ENCODE measurements around the gene BCAR3.
"Not testable (repeated sequence)": the region's sequence is repeated elsewhere in the genome, so short reads cannot be mapped to it uniquely, and the experiment has no call there.

BCAR3 gene

DNA sequence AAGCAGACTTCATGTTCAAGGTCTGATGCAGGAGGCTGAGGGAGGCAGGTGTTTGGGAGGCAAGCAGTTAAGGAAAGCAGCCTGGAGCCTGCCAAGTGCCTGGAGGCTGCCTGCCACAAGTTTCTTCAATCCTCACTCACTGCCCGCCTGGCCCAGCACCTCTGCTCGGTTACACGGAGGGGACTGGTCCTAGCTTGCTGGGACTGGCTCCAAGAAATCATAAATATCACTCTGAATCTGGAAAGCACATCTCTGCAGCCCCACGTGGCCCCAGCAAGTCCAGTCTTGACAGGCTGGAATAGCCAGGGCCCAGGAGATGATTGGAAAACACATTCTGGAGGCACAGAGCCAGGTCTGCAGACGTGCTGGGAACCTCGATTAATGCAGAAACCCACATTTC, 83.9 kb downstream of the BCAR3 start:
- no peak for DNase-seq (ENCODE audit: low read depth in 2 of 2)

- DNase-seq (ENCODE audit: low read depth in 2 of 2) = no peak
Measured at GRCh38 chr1:93596329-93597089, 85.1 kb downstream of the BCAR3 start.

GRCh38 chr1:93595743-93596142, 85.9 kb downstream of the BCAR3 start:
- DNase-seq (ENCODE audit: low read depth in 2 of 2) = no peak

DNA sequence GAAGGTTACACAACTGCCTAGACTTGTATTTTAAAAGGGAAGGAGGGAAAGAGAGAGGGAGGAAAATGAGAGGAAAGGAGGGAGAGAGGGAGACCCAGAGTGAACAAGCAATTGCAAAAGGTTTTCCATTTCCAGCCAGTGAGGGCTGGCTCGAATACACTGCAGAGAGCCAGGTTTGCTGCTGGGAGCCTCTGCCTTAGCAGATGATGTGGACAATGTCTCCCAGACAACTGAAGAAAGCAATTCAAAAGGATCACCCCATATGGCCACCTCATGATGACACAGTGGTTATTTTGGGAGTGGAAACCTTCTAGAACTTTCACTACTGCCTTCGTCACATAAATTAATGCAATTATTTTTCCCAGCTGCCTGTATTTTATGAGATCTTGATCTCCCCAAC, 86.4 kb downstream of the BCAR3 start:
- no peak for DNase-seq (ENCODE audit: low read depth in 2 of 2)

DNA sequence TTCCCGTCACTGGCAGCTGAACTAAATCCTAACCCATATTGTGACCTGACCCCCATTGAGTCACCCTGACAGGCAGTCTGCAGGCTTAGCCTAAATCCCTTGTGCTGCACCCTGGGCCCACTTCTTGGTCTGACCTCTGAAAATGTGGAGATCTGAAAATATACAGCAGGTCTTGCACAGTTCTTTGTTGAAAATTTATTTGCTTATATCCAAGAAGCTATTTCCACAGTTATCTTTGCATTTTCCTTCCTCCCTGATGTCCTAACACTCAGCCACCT, 87.1 kb downstream of the BCAR3 start:
- no peak for DNase-seq (ENCODE audit: low read depth in 2 of 2)

DNA sequence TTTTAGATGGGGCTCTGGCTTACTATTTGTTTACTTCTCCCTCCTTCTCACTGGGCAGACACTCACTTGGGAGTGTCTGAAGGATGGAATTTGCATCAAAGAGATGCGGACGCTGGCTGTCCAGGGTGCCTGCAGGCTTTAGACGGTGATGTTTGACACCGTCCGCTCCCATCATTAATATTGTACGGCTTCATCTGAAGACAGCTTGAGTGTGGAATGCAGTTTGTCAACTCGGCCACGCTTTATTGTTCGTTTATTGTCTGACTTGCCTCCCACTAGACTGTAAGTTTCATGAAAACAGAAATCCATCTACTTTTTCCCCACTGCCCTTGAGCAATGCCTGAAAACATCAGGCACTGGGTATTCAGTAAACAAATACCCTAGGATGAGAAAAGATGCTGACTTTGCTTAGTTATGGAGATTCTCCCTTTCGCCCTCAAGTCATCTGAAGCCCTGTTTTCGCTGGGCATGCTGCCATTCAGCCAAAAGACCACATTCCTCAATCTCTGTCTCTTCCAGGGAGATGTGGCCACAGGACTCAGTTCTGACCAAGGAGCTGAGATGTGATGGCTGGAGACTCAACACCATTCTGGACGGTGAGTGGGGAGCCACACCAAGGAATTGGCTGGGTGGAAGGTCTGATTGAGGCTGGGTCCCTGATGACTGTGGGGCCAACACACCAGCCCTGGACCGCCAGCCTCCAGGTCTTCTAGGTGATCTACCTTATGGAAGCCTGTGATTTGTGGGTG, 87.6 kb downstream of the BCAR3 start:
- no peak for DNase-seq (ENCODE audit: low read depth in 2 of 2)

DNA sequence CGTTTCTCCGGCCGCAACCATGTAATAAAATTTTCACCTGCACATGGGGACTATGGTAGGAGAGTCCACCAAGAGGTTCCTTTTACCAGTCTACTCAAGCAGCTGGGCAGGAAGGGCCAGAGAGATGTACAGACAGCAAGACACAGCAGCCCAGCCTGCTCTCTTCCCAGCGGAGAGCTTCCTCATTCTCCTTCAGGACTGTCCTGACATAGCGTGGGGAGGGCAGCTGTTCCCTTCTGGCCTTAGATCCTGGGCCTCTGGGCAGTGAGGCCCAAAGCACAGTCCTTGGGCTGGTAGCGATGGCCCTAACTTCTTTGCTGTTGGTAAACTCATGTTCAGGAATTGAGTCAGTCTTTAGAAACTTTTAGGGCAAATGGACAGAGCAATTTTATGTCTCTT, 89.1 kb downstream of the BCAR3 start:
- no peak for DNase-seq (ENCODE audit: low read depth in 2 of 2)

DNA sequence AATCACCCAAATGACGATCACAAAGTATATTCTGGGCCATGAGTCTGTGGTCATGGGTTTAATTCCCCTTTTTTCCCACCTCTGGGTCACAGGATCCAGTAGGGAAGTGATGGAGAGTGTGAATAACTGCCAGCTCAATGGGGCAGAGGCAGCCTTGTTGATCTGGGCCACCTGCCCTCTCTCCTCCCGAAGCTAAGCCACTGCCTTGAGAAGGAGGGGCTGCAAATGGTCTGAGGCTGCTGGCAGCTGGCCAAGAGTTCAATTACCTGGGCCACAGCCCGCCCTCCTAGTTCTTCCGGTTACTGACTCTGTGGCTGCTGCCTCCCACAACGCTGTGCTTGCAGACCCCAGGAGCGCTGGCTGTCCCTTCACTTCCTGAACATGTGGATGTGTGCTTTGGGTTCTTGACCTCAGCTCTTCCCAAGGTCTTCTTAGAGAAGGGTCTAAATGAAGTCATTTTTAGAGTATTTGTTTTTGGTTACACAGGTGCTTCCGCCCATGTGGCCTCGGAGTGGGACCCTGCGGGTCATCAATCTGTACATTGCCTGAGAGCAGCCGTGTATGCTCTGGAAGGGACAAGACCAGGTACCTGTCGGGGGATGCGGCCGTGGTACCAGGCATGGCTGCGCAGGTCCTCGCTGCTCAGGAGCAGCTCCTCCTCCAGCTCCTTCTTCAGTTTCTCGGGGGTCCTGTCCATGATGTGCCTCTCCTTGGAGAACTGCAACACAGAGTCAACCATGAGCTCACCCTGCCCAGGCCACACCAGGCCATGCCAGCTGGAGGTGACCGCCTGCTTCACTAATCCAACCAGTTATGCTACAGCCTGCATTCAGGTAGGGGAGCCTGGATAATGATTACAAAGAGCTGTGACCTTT, 89.7 kb downstream of the BCAR3 start:
- DNase-seq (ENCODE audit: low read depth in 2 of 2) = no peak

- DNase-seq (ENCODE audit: low read depth in 2 of 2) = not testable (repeated sequence)
Measured at GRCh38 chr1:93591291-93591675, 90.4 kb downstream of the BCAR3 start.

DNA sequence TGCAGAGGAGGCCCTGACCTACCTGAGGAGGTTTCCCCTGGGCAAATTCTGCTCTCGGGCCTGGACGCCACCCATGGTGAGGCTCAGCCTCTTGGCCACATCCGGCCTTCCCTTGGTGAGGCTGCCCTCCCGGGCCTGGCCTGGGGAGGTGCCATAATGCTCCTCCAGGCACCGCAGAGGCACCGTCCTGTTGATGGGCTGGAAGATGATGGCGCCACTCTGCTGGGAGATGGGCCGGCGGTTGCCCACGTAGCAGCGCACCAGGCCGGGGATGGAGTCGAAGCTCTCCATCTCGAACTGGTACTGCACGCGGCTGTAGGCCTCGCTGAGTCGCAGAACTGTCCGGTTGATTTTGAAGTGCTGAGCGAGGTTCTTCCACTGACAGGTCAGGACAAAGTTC, 92.7 kb downstream of the BCAR3 start:
- DNase-seq (ENCODE audit: low read depth in 2 of 2) = no peak

DNA sequence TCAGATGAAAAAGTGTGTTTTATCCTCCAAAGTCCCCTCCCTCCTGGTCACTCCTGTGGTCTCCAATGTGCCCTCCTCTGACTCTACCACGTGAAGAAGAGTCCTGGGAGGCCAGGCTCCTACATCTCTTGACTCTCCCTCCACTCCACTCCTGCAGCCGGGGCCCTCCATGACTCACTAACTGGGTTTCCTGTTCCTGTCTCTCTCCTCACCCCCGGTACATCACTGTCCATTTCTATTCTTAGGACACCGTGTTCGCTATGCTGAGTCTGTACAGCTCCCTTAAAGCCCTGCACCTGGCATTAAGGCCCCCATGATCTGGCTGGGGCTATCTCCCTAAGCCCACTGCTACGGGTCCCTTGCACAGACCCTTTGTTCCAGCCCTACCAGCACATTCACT, 93.4 kb downstream of the BCAR3 start:
- DNase-seq (ENCODE audit: low read depth in 2 of 2) = no peak

DNA sequence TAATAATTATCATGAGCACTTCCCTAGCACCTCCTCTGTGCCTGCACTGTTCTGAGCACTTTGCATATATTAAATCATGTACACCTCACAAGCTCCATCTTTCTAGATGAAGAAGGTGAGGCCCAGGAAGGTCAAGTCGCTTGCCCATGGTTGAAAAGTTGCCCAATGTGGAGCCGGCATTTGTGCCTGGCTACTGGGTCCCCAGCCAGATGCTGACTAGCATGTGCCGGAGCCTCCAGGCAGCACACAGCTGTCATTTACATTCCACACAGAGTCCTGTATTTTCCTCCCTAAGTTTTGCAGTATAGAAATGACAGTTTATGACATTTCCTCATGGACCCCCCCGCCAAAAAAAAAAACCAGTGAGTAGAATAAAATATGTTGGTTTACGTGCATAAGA, 94.3 kb downstream of the BCAR3 start:
- DNase-seq (ENCODE audit: low read depth in 2 of 2) = no peak

- no peak for DNase-seq (ENCODE audit: low read depth in 2 of 2)
Measured at GRCh38 chr1:93585059-93585966, 96.3 kb downstream of the BCAR3 start.

- DNase-seq (ENCODE audit: low read depth in 2 of 2) = no peak
Measured at GRCh38 chr1:93584261-93585003, 97.2 kb downstream of the BCAR3 start.

DNA sequence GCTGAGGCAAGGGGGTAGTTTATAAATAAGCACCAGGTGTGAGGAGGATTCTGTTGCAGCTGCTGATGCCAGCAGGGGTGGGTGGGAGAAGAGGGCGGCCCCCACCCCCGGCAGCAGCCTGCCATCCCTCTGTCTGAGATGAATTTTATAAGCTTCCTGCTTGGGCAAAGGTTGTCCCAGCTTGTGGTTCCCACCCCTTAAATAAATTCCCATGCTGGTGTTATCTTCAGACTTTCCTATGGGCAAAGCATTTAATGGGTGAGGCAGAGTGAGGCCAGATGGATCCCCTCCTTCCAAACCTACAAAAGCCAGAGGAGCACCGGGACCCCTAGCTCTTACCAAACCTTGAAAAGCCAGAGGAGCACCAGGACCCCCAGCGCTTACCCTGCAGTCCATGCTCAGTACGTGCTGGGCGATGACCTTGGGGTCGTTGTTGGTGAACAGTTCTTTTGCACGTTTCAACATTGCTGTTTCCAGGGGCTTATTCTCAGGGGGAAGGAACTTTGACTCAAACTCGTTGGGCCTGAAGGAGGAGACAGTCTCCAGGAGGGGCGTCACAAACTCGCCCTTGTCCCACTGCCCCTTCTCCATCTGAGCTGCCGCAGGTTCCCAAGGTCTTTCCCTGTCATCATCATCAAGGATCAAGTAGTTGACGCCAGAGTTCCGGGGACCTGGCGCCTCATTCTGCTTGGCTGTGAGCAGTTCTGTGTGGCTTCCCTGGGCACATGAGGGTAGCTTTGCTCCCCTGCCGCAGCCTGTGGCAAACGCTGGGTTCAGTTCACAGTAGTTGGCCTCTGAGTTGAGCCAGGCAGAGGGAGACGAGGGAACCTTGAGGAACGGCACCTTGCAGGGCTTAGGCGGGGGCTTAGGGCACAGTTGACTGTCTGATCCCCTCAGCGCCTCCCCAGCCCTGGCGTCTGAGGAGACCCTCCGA, 99.5 kb downstream of the BCAR3 start:
- DNase-seq (ENCODE audit: low read depth in 2 of 2) = no peak

- DNase-seq (ENCODE audit: low read depth in 2 of 2) = no peak
Measured at GRCh38 chr1:93579891-93580290, 101.7 kb downstream of the BCAR3 start.

DNA sequence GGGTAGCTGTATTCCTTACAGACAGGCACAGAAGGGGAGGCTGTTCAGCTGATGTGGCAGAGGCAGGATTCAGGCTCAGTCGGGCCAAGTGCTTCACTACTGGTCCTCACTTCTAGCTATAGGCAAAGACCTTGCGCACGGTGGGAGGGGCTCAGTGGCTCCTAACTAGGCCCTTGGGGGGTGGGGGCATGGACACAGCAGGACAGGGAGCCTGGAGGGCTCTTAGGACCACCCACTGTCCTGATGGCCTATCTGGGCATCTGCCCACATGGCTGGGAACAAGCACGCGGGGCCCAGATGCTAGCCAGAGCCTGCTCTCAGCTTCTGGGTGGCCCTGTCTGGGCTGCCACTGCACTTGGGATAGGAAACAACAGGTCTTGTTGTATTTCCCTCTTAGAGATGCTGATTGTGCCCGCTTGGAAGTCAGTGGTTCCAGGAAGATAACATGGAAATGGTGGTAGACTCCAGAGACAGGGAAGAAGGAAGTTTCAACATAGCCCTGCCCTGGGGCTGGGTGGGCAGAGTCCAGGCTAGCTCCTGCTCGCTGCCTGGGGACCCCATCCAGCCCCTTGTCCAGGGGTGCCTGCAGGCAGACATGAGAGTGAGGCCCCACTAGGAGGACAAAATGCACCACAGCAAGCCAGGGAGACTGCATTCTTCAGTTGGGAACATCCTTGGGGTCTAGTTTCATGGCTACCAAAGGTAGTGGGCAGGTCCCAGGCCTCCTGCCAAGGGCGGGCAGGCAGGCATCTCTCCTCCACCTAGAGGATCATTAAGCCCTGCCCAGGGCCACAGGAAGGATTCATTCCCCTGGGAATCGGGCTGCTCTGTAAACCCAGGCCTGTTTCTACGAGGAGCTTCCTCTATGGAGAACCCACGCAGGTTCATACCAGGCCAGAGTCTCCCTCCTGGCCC, 102.5 kb downstream of the BCAR3 start:
- no peak for DNase-seq (ENCODE audit: low read depth in 2 of 2)

DNA sequence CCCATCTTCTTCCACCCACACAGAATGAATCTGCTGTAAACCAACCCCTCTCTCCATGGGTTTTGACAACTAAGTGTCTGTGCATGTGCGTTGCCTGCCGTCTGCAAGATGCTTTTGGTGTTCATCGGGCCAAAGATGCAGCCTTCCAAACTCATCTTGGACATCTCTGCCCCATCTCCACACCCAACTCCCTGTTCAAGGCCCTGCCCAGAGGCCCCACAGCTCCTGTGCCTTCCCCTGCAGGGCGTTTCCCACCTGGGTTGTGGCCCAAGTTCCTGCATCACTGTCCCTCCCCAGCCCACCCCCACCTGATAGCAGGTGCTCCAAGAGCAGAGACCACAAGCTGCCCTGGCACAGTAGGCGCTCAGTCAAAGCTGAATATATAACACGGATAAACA, 103.2 kb downstream of the BCAR3 start:
- DNase-seq (ENCODE audit: low read depth in 2 of 2) = no peak

Data from activated CD8-positive, alpha-beta memory T cell treated with anti-CD3 and anti-CD28 coated beads for 4 hours (primary cell).